Natural killer cell (primary cell): ENCODE results near the gene PCBP3. TPM values are rescaled to one million over a fixed set of nuclear protein-coding genes. Genes with fewer than 3 reads are reported as not detected.

Experiments used
- ATAC-seq, 3 donors: fragments of 150-1000 bp in 2 of 3; fragments of 200-7000 bp in 1 of 3; cut with Tn5 transposase; 1 replicate in 1 of 3; 2 replicates in 2 of 3; pipeline ENCODE4 v1.10.0; 2021; ENCODE audit warnings: mild to moderate bottlenecking in 2 of 3, moderate library complexity in 2 of 3
- DNase-seq, 2 donors: peaks; one replicate each; pipeline versions ENCODE4 v3.0.0 to v3.0.0-alpha.2; 2013 to 2021; ENCODE audit warnings: mixed read lengths in 1 of 2
- H3K27ac ChIP-seq: one replicate; pipeline ENCODE4 v1.5.1; 2013; ENCODE audit warnings: mild to moderate bottlenecking, low read length
- H3K27me3 ChIP-seq: one replicate; pipeline ENCODE4 v1.6.1; 2013; ENCODE audit warnings: low read length; ENCODE audit not compliant: control insufficient read depth, insufficient read depth
- H3K36me3 ChIP-seq: one replicate; pipeline ENCODE4 v1.6.1; 2013; ENCODE audit warnings: low read length; ENCODE audit not compliant: control insufficient read depth, insufficient read depth
- H3K4me1 ChIP-seq: one replicate; pipeline ENCODE4 v1.6.1; 2013; ENCODE audit warnings: low read length; ENCODE audit not compliant: control insufficient read depth, insufficient read depth
- H3K4me3 ChIP-seq: one replicate; pipeline ENCODE4 v1.5.1; 2013; ENCODE audit warnings: low read length
- H3K9me3 ChIP-seq: one replicate; pipeline ENCODE4 v1.6.1; 2013; ENCODE audit warnings: low read length; ENCODE audit not compliant: control insufficient read depth, insufficient read depth
- H3K27ac Mint-ChIP-seq, 2 donors: one replicate each; pipeline ENCODE4 v1.8.0; 2022; ENCODE audit warnings: mild to moderate bottlenecking in 2 of 2, mixed read lengths in 2 of 2, moderate library complexity in 1 of 2
- H3K27me3 Mint-ChIP-seq, 2 donors: one replicate each; pipeline ENCODE4 v1.8.0; 2022; ENCODE audit warnings: low read depth in 2 of 2, mixed read lengths in 2 of 2
- H3K36me3 Mint-ChIP-seq: one replicate; pipeline ENCODE4 v1.8.0; 2022; ENCODE audit warnings: mixed read lengths
- H3K4me1 Mint-ChIP-seq, 2 donors: one replicate each; pipeline ENCODE4 v1.8.0; 2022; ENCODE audit warnings: mixed read lengths in 2 of 2
- H3K4me3 Mint-ChIP-seq: one replicate; pipeline ENCODE4 v1.8.0; 2022; ENCODE audit warnings: mild to moderate bottlenecking, moderate library complexity, mixed read lengths
- H3K9me3 Mint-ChIP-seq, 2 donors: one replicate each; pipeline ENCODE4 v1.8.0; 2022; ENCODE audit warnings: mixed read lengths in 2 of 2
- WGBS: methylation state at CpG from one replicate; pipeline ENCODE4 v1.1.7; 2013; ENCODE audit warnings: missing lambda C conversion rate; ENCODE audit not compliant: insufficient coverage; 5-methylcytosine and 5-hydroxymethylcytosine counted together
- intact Hi-C: fragments of 100-400 bp; cut with micrococcal nuclease; formaldehyde crosslinking; loops from one replicate; pipeline ENCODE4 v1.14.2; 2022
- total RNA-seq, 4 donors: library from RNA; stranded (reverse); fragments of 120-200 nt in 1 of 4; gene quantifications; one replicate each; pipeline versions ENCODE4 v1.2.3 to v1.2.4, GENCODE V29; 2013 to 2022
- TF ChIP-seq, protein P1 (sequence below): fragments of 200-600 bp; IDR thresholded peaks from one replicate; pipeline ENCODE4 v1.8.0; 2022; ENCODE audit warnings: antibody characterized with exemption

The PCBP3 gene
- total RNA-seq, 3 donors from 2014 or later (not counting 1 experiment from before 2014, with no cell fraction given) = 0.50 to 3.0 (median 0.52) TPM

DNA sequence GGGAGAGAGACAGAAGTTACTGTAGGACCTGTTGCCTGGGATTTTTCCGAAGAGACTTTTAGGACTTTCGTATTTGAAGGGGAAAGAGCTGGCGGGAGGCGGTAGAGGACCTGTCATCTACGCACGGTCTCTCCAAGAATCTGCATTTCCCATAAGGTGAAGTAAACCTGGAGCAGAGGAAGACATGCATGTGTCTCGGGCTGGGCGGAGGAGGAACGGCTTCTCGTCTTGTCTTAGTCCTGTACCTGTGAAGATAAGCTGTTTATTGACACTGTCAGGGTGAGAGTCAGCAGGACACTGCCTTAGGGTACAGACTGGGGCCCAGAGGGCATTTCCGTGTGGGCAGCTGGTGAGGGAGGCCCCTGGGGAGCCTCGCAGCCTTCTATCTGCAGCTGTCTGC, 214.7 kb downstream of the PCBP3 start:
- Mint-ChIP-seq H3K4me1 (peaks cover 0 to 9% of the 10 kb centered on the region in 2 donors), H3K36me3 (no peaks in the 10 kb centered on the region), H3K27me3 (peaks cover 0 to 3% of the 10 kb centered on the region in 2 donors), H3K4me3 (no peak overlapping the region), H3K27ac (no peak overlapping the region), H3K9me3 (no peaks in the 10 kb centered on the region)
- Histone ChIP-seq H3K27me3 (no peaks in the 10 kb centered on the region), H3K4me1 (peaks cover 11% of the 10 kb centered on the region), H3K9me3 (no peaks in the 10 kb centered on the region), H3K27ac (no peak overlapping the region), H3K36me3 (no peaks in the 10 kb centered on the region), H3K4me3 (no peak overlapping the region)
- TF ChIP-seq, protein P1, sequence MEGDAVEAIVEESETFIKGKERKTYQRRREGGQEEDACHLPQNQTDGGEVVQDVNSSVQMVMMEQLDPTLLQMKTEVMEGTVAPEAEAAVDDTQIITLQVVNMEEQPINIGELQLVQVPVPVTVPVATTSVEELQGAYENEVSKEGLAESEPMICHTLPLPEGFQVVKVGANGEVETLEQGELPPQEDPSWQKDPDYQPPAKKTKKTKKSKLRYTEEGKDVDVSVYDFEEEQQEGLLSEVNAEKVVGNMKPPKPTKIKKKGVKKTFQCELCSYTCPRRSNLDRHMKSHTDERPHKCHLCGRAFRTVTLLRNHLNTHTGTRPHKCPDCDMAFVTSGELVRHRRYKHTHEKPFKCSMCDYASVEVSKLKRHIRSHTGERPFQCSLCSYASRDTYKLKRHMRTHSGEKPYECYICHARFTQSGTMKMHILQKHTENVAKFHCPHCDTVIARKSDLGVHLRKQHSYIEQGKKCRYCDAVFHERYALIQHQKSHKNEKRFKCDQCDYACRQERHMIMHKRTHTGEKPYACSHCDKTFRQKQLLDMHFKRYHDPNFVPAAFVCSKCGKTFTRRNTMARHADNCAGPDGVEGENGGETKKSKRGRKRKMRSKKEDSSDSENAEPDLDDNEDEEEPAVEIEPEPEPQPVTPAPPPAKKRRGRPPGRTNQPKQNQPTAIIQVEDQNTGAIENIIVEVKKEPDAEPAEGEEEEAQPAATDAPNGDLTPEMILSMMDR = no peak
- ATAC-seq (no peak), DNase-seq (no peak)
- intact Hi-C loops = no loop called here
- 96% methylated on average over 12 of the region's 12 CpGs for WGBS

DNA sequence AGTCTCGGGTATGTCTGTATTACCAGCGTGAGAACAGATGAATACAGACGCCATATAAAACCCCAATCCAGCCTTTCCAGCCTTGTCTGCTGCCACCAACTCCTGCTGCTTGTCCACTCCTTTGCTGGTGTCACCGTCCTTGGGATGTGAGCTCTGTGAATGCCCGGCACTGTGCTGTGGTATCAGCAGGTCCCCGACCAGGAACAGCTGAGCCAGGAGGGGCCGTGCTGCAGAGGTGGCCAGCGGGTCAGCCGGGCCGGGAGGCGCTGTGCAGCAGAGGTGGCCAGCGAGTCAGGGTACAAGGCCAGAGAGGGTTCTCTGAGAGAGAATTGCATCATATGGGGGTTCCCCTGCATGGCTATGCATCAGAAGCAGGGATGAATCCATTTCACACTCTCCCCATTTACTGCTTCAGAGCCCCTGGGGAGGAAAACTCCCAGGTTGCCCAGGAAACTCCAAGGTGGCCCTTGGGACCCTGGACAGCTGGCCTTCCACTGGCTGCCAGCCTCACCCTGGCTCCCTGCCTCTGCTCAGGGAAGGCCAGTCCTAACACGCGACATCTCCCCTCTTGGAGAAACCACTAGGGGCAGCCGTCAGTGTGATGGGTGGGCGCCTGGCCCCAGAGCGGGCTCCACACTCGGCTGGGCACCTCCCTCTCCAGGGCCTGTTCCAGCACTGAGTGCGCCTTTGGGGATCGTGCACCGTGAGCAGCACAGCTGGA, 215.7 kb downstream of the PCBP3 start:
- no peaks in the 10 kb centered on the region for H3K27me3 ChIP-seq
- no peaks in the 10 kb centered on the region for H3K36me3 ChIP-seq
- 93% methylated on average over 17 of the region's 21 CpGs for WGBS
- H3K27me3 Mint-ChIP-seq = no peaks in the 10 kb centered on the region
- no peak overlapping the region for H3K27ac Mint-ChIP-seq
- H3K36me3 Mint-ChIP-seq = no peaks in the 10 kb centered on the region
- H3K4me1 Mint-ChIP-seq = peaks cover 0 to 9% of the 10 kb centered on the region in 2 donors
- no peak overlapping the region for H3K4me3 ChIP-seq
- no peak overlapping the region for H3K4me3 Mint-ChIP-seq
- no peaks in the 10 kb centered on the region for H3K9me3 ChIP-seq
- TF ChIP-seq, protein P1 = no peak
- H3K27ac ChIP-seq = no peak overlapping the region
- H3K4me1 ChIP-seq = peaks cover 11% of the 10 kb centered on the region
- no peak for ATAC-seq
- H3K9me3 Mint-ChIP-seq = no peaks in the 10 kb centered on the region
- intact Hi-C loops = no loop called here
- DNase-seq = no peak

DNA sequence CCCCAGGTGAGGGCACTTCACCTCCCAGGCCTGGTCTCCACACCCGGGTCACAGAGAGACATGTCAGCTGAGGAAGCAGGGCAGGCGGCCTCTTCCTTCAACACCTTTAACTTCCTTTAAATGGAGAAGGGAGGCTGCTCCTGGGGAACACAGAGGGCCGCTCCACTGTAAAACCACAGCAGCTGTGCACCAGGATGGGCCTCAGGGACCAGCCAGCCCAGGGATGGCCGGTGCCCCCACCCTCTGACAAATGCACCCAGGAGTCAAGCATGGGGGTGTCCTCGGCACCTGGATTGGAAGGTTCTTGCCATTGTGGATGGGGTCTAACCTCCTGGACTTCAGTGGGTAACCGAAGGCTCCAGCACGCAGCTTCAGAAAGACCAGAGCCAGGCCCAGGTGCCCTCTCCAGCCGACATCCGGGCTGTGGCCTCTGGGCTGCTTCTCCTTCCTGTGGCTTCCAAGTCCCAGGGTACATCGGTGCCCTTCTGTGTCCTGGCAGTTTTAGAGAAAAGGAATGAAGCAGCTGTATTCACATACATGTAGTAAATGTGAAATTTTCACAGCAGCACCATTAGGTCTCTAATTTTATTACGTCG, 216.3 kb downstream of the PCBP3 start:
- TF ChIP-seq, protein P1 = no peak
- no peaks in the 10 kb centered on the region for H3K36me3 ChIP-seq
- no peaks in the 10 kb centered on the region for H3K27me3 ChIP-seq
- Mint-ChIP-seq H3K27me3 (no peaks in the 10 kb centered on the region), H3K4me1 (peaks cover 0 to 9% of the 10 kb centered on the region in 2 donors), H3K36me3 (no peaks in the 10 kb centered on the region), H3K9me3 (no peaks in the 10 kb centered on the region), H3K27ac (no peak overlapping the region), H3K4me3 (no peak overlapping the region)
- no peaks in the 10 kb centered on the region for H3K9me3 ChIP-seq
- ATAC-seq (no peak), DNase-seq (no peak)
- 88% methylated on average over 12 of the region's 12 CpGs for WGBS
- peaks cover 11% of the 10 kb centered on the region for H3K4me1 ChIP-seq
- no peak overlapping the region for H3K4me3 ChIP-seq
- intact Hi-C loops = no loop called here
- no peak overlapping the region for H3K27ac ChIP-seq
